SJCRH30 (cell line): ENCODE measurements around the gene RHOBTB1. TPM values are rescaled to one million over a fixed set of nuclear protein-coding genes. Genes with fewer than 3 reads are reported as not detected.

Experiments
- DNase-seq, 2 experiments: peaks; one replicate each; pipeline ENCODE4 v3.0.0-alpha.2; 2015 to 2020
- H3K27ac ChIP-seq: fragments of 250-450 bp; sonication (Bioruptor Pico); 2 replicates; pipeline ENCODE4 v1.5.1; 2020; ENCODE audit warnings: mild to moderate bottlenecking, moderate library complexity
- H3K27me3 ChIP-seq: fragments of 250-450 bp; sonication (Bioruptor Pico); 2 replicates; pipeline ENCODE4 v1.5.1; 2020; ENCODE audit warnings: mild to moderate bottlenecking, moderate library complexity
- H3K36me3 ChIP-seq: fragments of 250-450 bp; sonication (Bioruptor Pico); 2 replicates; pipeline ENCODE4 v1.5.1; 2020; ENCODE audit warnings: mild to moderate bottlenecking, moderate library complexity
- H3K4me1 ChIP-seq: fragments of 250-450 bp; sonication (Bioruptor Pico); 2 replicates; pipeline ENCODE4 v1.5.1; 2020; ENCODE audit warnings: mild to moderate bottlenecking, moderate library complexity
- H3K4me3 ChIP-seq: fragments of 250-450 bp; sonication (Bioruptor Pico); 2 replicates; pipeline ENCODE4 v1.5.1; 2020; ENCODE audit warnings: mild to moderate bottlenecking, moderate library complexity
- H3K9me3 ChIP-seq: fragments of 250-450 bp; sonication (Bioruptor Pico); replicated peaks from 2 replicates; pipeline ENCODE4 v1.5.1; 2020; ENCODE audit warnings: mild to moderate bottlenecking, moderate library complexity
- total RNA-seq: library from RNA; depleted of rRNA; stranded (reverse); fragments of >200 nt; shearing (Covaris generic); gene quantifications from 2 replicates; pipeline ENCODE4 v1.2.3, GENCODE V29; 2014

Gene RHOBTB1
- total RNA-seq, 1 experiment from 2014 or later: 23.6 TPM

GRCh38 chr10:60937784-60938654, 6.0 kb downstream of the RHOBTB1 start:
- Histone ChIP-seq H3K9me3 (no peaks in the 10 kb centered on the region), H3K27ac (no peak overlapping the region), H3K4me3 (no peak overlapping the region), H3K36me3 (peaks cover 20% of the 10 kb centered on the region), H3K27me3 (no peaks in the 10 kb centered on the region), H3K4me1 (peaks cover 6% of the 10 kb centered on the region)
- no peak for DNase-seq

GRCh38 chr10:60937022-60937421, 7.0 kb downstream of the RHOBTB1 start:
- DNase-seq: no peak
- peaks cover 20% of the 10 kb centered on the region for H3K36me3 ChIP-seq
- H3K27ac ChIP-seq: no peak overlapping the region
- no peaks in the 10 kb centered on the region for H3K27me3 ChIP-seq
- H3K9me3 ChIP-seq: no peaks in the 10 kb centered on the region
- no peak overlapping the region for H3K4me3 ChIP-seq
- H3K4me1 ChIP-seq: peaks cover 3% of the 10 kb centered on the region

- Histone ChIP-seq H3K9me3 (no peaks in the 10 kb centered on the region), H3K27me3 (no peaks in the 10 kb centered on the region)
Measured at GRCh38 chr10:60934215-60935175, 9.5 kb downstream of the RHOBTB1 start.

GRCh38 chr10:60932756-60933155, 11.2 kb downstream of the RHOBTB1 start:
- H3K27ac ChIP-seq: no peak overlapping the region

More at GRCh38 chr10:60934215-60935175, 9.5 kb downstream of the RHOBTB1 start:
- H3K27ac ChIP-seq: no peak overlapping the region
- peaks cover 20% of the 10 kb centered on the region for H3K36me3 ChIP-seq
- H3K4me1 ChIP-seq: no peaks in the 10 kb centered on the region
- no peak overlapping the region for H3K4me3 ChIP-seq
- no peak for DNase-seq

GRCh38 chr10:60930237-60930636, 13.7 kb downstream of the RHOBTB1 start:
- Histone ChIP-seq H3K9me3 (no peaks in the 10 kb centered on the region), H3K36me3 (peaks cover 11% of the 10 kb centered on the region), H3K27ac (no peak overlapping the region), H3K4me3 (no peak overlapping the region), H3K4me1 (no peaks in the 10 kb centered on the region), H3K27me3 (no peaks in the 10 kb centered on the region)
- DNase-seq: no peak

More at GRCh38 chr10:60932756-60933155, 11.2 kb downstream of the RHOBTB1 start:
- no peaks in the 10 kb centered on the region for H3K27me3 ChIP-seq
- peak in 1 of 2 experiments; percentile 4 for DNase-seq
- peaks cover 20% of the 10 kb centered on the region for H3K36me3 ChIP-seq
- H3K4me3 ChIP-seq: no peak overlapping the region
- no peaks in the 10 kb centered on the region for H3K9me3 ChIP-seq
- no peaks in the 10 kb centered on the region for H3K4me1 ChIP-seq

GRCh38 chr10:60921633-60922032, 22.4 kb downstream of the RHOBTB1 start:
- H3K9me3 ChIP-seq: no peaks in the 10 kb centered on the region
- H3K4me3 ChIP-seq: no peak overlapping the region
- H3K27me3 ChIP-seq: no peaks in the 10 kb centered on the region
- no peak for DNase-seq
- no peaks in the 10 kb centered on the region for H3K4me1 ChIP-seq
- no peaks in the 10 kb centered on the region for H3K36me3 ChIP-seq
- H3K27ac ChIP-seq: no peak overlapping the region

GRCh38 chr10:60920479-60920878, 23.5 kb downstream of the RHOBTB1 start:
- Histone ChIP-seq H3K4me1 (no peaks in the 10 kb centered on the region), H3K4me3 (no peak overlapping the region), H3K27ac (no peak overlapping the region), H3K36me3 (no peaks in the 10 kb centered on the region), H3K27me3 (no peaks in the 10 kb centered on the region), H3K9me3 (no peaks in the 10 kb centered on the region)
- no peak for DNase-seq

GRCh38 chr10:60919551-60919950, 24.4 kb downstream of the RHOBTB1 start:
- no peaks in the 10 kb centered on the region for H3K36me3 ChIP-seq
- DNase-seq: no peak
- no peaks in the 10 kb centered on the region for H3K9me3 ChIP-seq
- H3K4me1 ChIP-seq: peaks cover 5% of the 10 kb centered on the region; the same call in 1 of the 2 replicates
- H3K4me3 ChIP-seq: no peak overlapping the region
- no peaks in the 10 kb centered on the region for H3K27me3 ChIP-seq
- no peak overlapping the region for H3K27ac ChIP-seq

GRCh38 chr10:60917331-60918280, 26.4 kb downstream of the RHOBTB1 start:
- H3K4me1 ChIP-seq: peaks cover 5% of the 10 kb centered on the region; the same call in 1 of the 2 replicates
- H3K27me3 ChIP-seq: no peaks in the 10 kb centered on the region
- no peak overlapping the region for H3K4me3 ChIP-seq
- no peaks in the 10 kb centered on the region for H3K9me3 ChIP-seq
- H3K27ac ChIP-seq: no peak overlapping the region
- no peaks in the 10 kb centered on the region; the same call in 1 of the 2 replicates for H3K36me3 ChIP-seq
- peak in 1 of 2 experiments; percentile 5 for DNase-seq

- Histone ChIP-seq H3K27ac (no peak overlapping the region), H3K4me3 (no peak overlapping the region), H3K4me1 (peaks cover 5% of the 10 kb centered on the region; the same call in 1 of the 2 replicates), H3K9me3 (no peaks in the 10 kb centered on the region), H3K27me3 (no peaks in the 10 kb centered on the region), H3K36me3 (peaks cover under 1% of the 10 kb centered on the region; the same call in 1 of the 2 replicates)
- peak in 1 of 2 experiments; percentile 4 for DNase-seq
Measured at GRCh38 chr10:60916025-60916424, 28.0 kb downstream of the RHOBTB1 start.

GRCh38 chr10:60914690-60915141, 29.3 kb downstream of the RHOBTB1 start:
- Histone ChIP-seq H3K4me3 (no peak overlapping the region), H3K9me3 (no peaks in the 10 kb centered on the region), H3K4me1 (peaks cover 5% of the 10 kb centered on the region; the same call in 1 of the 2 replicates), H3K27me3 (no peaks in the 10 kb centered on the region), H3K27ac (no peak overlapping the region), H3K36me3 (peaks cover 12% of the 10 kb centered on the region; the same call in 1 of the 2 replicates)
- DNase-seq: no peak

- DNase-seq: no peak
- no peak overlapping the region for H3K27ac ChIP-seq
- H3K4me1 ChIP-seq: peaks cover 5% of the 10 kb centered on the region; the same call in 1 of the 2 replicates
- peaks cover 13% of the 10 kb centered on the region; the same call in 1 of the 2 replicates for H3K36me3 ChIP-seq
- H3K4me3 ChIP-seq: no peak overlapping the region
- H3K9me3 ChIP-seq: no peaks in the 10 kb centered on the region
- H3K27me3 ChIP-seq: no peaks in the 10 kb centered on the region
Measured at GRCh38 chr10:60913657-60914056, 30.3 kb downstream of the RHOBTB1 start.

GRCh38 chr10:60913071-60913470, 30.9 kb downstream of the RHOBTB1 start:
- DNase-seq: no peak
- peaks cover 5% of the 10 kb centered on the region; the same call in 1 of the 2 replicates for H3K4me1 ChIP-seq
- no peaks in the 10 kb centered on the region for H3K27me3 ChIP-seq
- H3K9me3 ChIP-seq: no peaks in the 10 kb centered on the region
- H3K4me3 ChIP-seq: no peak overlapping the region
- no peak overlapping the region for H3K27ac ChIP-seq
- peaks cover 14% of the 10 kb centered on the region for H3K36me3 ChIP-seq
